ENCODE data around the gene SLC31A2.

Gene SLC31A2

DNA sequence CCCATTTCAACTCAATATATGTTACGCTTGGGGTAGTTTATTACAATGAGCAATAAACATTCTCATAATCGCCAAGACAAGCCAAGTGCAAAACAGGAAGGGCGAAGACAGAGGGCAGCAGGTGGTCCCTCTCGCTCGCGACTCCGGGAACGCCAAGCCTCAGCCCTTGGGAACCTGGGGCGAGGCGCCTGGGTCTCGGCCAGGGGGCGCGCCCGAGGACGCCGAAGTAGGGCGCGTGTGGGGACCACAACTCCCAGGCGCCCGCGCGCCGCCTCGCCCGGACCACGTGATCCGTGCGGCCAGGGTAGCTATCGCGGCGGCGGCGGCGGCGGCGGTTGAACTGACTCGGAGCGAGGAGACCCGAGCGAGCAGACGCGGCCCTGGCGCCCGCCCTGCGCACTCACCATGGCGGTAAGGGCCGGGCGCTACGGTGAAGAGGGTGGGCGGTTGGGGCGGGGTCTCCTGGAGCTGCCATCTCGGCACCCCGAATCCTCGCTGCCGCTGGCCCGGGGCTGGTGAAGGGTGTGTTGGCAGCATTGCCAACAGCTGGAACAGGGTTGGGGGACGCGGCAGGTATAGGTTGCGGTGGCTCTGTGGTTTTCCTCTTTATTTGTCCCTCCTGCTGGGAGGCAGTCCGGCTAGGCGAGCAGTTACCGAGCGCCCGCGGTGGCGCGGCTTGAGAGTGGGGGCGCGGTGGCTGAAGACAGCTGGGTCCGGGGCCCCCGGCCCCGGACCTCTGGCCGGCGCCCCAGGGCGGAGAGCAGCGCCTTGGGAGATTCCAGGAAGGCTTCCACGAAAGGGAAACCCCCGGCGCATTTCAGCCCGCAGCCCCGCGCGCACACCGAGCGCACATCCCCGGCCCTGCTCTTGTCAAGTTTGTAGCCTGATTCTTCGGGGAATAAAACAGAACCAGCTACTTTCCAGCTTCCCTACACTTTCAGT is at the start of gene SLC31A2 (continued):
- TF ChIP-seq ZNF10 (tag by site-specific recombination; IDR thresholded peaks at IDR 0.05), result 0 out of 2 replicates have a peak, but pooled peaks have one; percentile 20
- TF ChIP-seq ZFHX2 (tag by site-specific recombination; conservative IDR thresholded peaks at IDR 0.05), result peak; percentile 40; the same call in 1 of the 2 replicates
- TF ChIP-seq, protein P1, sequence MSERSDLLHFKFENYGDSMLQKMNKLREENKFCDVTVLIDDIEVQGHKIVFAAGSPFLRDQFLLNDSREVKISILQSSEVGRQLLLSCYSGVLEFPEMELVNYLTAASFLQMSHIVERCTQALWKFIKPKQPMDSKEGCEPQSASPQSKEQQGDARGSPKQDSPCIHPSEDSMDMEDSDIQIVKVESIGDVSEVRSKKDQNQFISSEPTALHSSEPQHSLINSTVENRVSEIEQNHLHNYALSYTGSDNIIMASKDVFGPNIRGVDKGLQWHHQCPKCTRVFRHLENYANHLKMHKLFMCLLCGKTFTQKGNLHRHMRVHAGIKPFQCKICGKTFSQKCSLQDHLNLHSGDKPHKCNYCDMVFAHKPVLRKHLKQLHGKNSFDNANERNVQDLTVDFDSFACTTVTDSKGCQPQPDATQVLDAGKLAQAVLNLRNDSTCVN (tag by site-specific recombination; optimal IDR thresholded peaks at IDR 0.05), result peak; percentile 80
- TF ChIP-seq SCRT2 (tag by site-specific recombination; IDR thresholded peaks at IDR 0.05), result 0 out of 2 replicates have a peak, but pooled peaks have one; percentile 38
- TF ChIP-seq ZNF560 (tag by site-specific recombination; IDR thresholded peaks at IDR 0.05; ENCODE audit: borderline replicate concordance), result peak; percentile 21; the same call in 1 of the 2 replicates
- no peak for TF ChIP-seq ZNF404 (tag by site-specific recombination; IDR thresholded peaks at IDR 0.05)
- TF ChIP-seq ZNF394 (tag by site-specific recombination; IDR thresholded peaks at IDR 0.05; ENCODE audit: borderline replicate concordance), result no peak
- no peak for TF ChIP-seq ZNF266 (tag by site-specific recombination; IDR thresholded peaks at IDR 0.05; ENCODE audit: low read depth)
- TF ChIP-seq, protein P2, sequence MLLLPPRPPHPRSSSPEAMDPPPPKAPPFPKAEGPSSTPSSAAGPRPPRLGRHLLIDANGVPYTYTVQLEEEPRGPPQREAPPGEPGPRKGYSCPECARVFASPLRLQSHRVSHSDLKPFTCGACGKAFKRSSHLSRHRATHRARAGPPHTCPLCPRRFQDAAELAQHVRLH (tag by site-specific recombination; IDR thresholded peaks at IDR 0.05), result no peak
- no peak for TF ChIP-seq ZNF221 (tag by site-specific recombination; IDR thresholded peaks at IDR 0.05; ENCODE audit: borderline replicate concordance)
- peak; percentile 36 for TF ChIP-seq KLF1 (tag by site-specific recombination; IDR thresholded peaks at IDR 0.05)
- peak; percentile 42; the same call in 1 of the 2 replicates for TF ChIP-seq KLF10 (tag by site-specific recombination; IDR thresholded peaks at IDR 0.05)
- 0 out of 2 replicates have a peak, but pooled peaks have one; percentile 25 for TF ChIP-seq ZNF596 (tag by site-specific recombination; IDR thresholded peaks at IDR 0.05)
- TF ChIP-seq ZBTB8A (tag by site-specific recombination; IDR thresholded peaks at IDR 0.05), result peak; percentile 96
- no peak for TF ChIP-seq ZNF23 (tag by site-specific recombination; IDR thresholded peaks at IDR 0.05; ENCODE audit: borderline replicate concordance)
- no peak for TF ChIP-seq ZNF121 (tag by site-specific recombination; IDR thresholded peaks at IDR 0.05)
- TF ChIP-seq YY2 (tag by site-specific recombination; IDR thresholded peaks at IDR 0.05), result 0 out of 2 replicates have a peak, but pooled peaks have one; percentile 25
- TF ChIP-seq BCL11A (tag by site-specific recombination; IDR thresholded peaks at IDR 0.05; ENCODE audit: low read depth), result no peak
- no peak for TF ChIP-seq ZNF19 (tag by site-specific recombination; IDR thresholded peaks at IDR 0.05; ENCODE audit: low read depth)
- TF ChIP-seq HOXD13 (CRISPR knock-in tag; IDR thresholded peaks at IDR 0.05; ENCODE audit: borderline replicate concordance), result no peak
- no peak for TF ChIP-seq ZNF350 (tag by site-specific recombination; IDR thresholded peaks at IDR 0.05)
- TF ChIP-seq ZFP41 (tag by site-specific recombination; IDR thresholded peaks at IDR 0.05; ENCODE audit: borderline replicate concordance), result no peak
- TF ChIP-seq, protein P3, sequence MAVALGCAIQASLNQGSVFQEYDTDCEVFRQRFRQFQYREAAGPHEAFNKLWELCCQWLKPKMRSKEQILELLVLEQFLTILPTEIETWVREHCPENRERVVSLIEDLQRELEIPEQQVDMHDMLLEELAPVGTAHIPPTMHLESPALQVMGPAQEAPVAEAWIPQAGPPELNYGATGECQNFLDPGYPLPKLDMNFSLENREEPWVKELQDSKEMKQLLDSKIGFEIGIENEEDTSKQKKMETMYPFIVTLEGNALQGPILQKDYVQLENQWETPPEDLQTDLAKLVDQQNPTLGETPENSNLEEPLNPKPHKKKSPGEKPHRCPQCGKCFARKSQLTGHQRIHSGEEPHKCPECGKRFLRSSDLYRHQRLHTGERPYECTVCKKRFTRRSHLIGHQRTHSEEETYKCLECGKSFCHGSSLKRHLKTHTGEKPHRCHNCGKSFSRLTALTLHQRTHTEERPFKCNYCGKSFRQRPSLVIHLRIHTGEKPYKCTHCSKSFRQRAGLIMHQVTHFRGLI (tag by site-specific recombination; IDR thresholded peaks at IDR 0.05), result 0 out of 2 replicates have a peak, but pooled peaks have one; percentile 17
- peak; percentile 47 for TF ChIP-seq SP2 (tag by site-specific recombination; IDR thresholded peaks at IDR 0.05)
- peak; percentile 43; the same call in 1 of the 2 replicates for TF ChIP-seq KLF9 (tag by site-specific recombination; IDR thresholded peaks at IDR 0.05; ENCODE audit: low read depth)
- TF ChIP-seq, protein P4, sequence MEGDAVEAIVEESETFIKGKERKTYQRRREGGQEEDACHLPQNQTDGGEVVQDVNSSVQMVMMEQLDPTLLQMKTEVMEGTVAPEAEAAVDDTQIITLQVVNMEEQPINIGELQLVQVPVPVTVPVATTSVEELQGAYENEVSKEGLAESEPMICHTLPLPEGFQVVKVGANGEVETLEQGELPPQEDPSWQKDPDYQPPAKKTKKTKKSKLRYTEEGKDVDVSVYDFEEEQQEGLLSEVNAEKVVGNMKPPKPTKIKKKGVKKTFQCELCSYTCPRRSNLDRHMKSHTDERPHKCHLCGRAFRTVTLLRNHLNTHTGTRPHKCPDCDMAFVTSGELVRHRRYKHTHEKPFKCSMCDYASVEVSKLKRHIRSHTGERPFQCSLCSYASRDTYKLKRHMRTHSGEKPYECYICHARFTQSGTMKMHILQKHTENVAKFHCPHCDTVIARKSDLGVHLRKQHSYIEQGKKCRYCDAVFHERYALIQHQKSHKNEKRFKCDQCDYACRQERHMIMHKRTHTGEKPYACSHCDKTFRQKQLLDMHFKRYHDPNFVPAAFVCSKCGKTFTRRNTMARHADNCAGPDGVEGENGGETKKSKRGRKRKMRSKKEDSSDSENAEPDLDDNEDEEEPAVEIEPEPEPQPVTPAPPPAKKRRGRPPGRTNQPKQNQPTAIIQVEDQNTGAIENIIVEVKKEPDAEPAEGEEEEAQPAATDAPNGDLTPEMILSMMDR (tag by site-specific recombination; IDR thresholded peaks at IDR 0.05), result peak; percentile 74; the same call in 1 of the 2 replicates
- no peak for TF ChIP-seq KLF7 (tag by site-specific recombination; IDR thresholded peaks at IDR 0.05; ENCODE audit: borderline replicate concordance)
- TF ChIP-seq, protein P5, sequence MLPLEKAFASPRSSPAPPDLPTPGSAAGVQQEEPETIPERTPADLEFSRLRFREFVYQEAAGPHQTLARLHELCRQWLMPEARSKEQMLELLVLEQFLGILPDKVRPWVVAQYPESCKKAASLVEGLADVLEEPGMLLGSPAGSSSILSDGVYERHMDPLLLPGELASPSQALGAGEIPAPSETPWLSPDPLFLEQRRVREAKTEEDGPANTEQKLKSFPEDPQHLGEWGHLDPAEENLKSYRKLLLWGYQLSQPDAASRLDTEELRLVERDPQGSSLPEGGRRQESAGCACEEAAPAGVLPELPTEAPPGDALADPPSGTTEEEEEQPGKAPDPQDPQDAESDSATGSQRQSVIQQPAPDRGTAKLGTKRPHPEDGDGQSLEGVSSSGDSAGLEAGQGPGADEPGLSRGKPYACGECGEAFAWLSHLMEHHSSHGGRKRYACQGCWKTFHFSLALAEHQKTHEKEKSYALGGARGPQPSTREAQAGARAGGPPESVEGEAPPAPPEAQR (tag by site-specific recombination; IDR thresholded peaks at IDR 0.05), result no peak
- TF ChIP-seq ZNF843 (tag by site-specific recombination; IDR thresholded peaks at IDR 0.05), result no peak
- no peak for TF ChIP-seq IKZF3 (tag by site-specific recombination; IDR thresholded peaks at IDR 0.05)
- TF ChIP-seq ZEB2 (tag by site-specific recombination; IDR thresholded peaks at IDR 0.05), result no peak
- TF ChIP-seq ZNF530 (tag by site-specific recombination; IDR thresholded peaks at IDR 0.05; ENCODE audit: low read depth), result no peak
- TF ChIP-seq ZNF701 (tag by site-specific recombination; IDR thresholded peaks at IDR 0.05), result no peak
- TF ChIP-seq ZNF335 (tag by site-specific recombination; conservative IDR thresholded peaks at IDR 0.05), result peak; percentile 61

All from HEK293 (cell line).